NCI-H226 (cell line): ENCODE results near the gene AGRN.
"Not testable (repeated sequence)": the region's sequence is repeated elsewhere in the genome, so short reads cannot be mapped to it uniquely, and the experiment has no call there.

Experiments used
- DNase-seq: peaks from one replicate; pipeline ENCODE4 v3.0.0-alpha.2; 2015

Gene AGRN

GRCh38 chr1:1021920-1022259 is 2.0 kb downstream of the AGRN start:
- peak; percentile 77 for DNase-seq

DNA sequence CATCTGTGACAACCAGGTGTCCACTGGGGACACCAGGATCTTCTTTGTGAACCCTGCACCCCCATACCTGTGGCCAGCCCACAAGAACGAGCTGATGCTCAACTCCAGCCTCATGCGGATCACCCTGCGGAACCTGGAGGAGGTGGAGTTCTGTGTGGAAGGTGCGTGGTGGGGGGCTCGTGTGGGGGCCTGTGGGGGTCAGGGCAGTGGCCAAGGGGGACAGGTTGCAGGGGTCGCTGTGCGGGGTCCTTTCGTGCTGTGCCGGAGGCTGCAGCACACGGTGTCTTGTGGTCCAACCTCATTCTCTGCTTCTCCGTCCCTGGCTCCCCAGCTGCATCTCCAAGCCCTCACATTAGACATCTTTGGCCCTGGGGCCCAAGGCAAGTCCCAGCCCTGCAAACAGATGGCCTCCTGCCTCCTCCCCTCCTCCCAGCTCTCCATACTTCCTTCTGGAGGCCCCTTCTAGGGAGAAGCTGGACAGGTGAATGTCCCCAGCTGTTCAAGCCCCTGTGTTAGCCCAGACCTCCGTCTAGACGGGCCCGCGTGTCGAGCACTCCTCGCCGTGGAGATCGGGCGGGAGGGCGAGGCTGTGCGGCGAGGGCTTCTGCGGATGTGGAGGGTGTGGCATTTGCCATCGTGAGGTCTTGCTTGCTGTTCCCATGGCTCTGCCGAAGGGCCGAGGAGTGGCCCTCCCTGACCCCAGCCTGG is 2.5 kb downstream of the AGRN start:
- DNase-seq = no peak

DNA sequence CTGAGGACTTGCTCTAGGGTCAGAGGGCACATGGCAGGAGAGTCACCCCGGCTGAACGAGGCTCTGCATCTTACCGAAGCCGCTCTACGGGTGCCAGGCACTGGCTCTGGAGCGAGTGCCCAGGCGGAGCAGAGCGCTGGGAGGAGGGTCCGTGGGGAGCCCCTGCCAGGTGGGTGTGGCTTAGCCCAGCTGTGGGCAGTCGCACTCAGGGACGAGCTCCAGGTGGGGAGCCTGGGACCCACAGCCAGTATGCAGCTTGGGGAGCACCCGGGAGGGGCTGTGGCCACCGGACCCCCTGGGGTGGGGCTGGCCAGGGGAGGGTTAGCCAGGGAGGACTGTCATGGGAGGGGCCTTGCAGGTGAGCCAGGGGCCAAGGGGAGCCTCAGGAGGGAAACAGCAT is 3.8 kb downstream of the AGRN start:
- peak; percentile 74 for DNase-seq

- DNase-seq = peak; percentile 33
Observed at GRCh38 chr1:1024149-1024770, 4.3 kb downstream of the AGRN start.

DNA sequence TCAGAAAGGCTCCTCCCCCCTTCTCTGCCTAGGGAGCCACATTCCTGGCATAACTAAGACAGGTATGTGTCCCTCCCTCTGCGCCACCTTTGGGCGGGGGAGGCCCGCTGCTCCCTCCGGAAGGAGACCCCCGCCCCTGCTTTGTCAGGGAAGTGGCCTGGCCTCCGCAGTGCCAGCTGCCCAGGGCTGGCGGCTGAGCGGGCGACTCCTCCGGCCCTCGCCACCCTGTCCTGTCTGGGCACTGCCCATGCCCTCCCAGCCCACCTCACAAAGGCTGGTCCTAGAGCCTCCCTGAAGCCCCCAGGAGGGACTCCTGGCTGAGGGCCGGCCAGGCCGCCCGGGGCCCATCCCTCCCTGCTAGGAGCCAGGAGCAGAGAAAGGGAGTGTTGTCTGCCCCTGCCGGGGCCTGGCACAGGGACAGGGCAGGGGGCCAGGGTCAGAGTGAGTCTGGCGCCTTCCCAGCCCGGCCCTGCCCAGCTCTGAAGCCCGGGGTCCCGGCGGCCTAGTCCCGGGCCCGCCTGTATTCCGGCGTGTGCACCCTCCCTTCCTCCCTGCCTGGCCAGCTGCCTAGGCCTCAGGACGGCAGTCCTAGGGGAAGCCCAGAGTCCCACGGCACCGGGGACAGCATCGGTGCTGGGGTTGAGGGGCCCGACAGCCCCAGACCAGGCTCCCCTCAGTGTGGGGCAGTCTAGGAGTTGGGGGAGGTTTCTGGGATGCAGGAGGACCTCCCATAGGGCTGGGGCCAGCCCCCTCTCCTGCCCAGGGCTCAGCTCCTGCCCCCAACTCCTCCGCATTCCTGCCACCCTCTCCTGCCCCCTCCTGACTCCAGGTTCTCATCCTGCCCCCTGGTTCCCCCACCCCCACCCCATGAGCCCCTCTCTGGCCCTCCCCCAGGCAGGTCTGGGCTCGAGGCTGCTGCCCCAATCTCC is 5.1 kb downstream of the AGRN start:
- peak; percentile 92 for DNase-seq

DNA sequence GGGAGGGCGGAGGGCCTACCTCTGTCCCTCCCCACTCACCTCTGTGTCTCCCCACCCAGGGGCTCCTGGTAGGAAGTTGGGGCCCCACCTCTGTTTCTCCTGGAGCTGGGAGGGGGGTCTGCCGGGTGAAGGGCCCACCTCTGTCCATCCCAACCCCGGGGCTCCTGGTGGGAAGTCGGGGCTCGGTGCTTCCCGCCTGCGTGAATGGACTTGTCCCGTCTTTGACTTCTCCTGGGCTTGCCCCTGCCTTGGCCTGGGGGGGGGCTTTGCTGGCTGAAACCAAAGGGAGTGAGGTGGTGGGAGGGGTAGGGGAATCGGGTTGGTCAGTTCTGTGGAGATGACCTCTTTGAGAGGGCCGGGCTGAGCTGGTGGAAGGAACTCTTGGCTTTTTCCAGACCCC is 5.8 kb downstream of the AGRN start:
- DNase-seq = no peak

- no peak for DNase-seq
Observed at GRCh38 chr1:1026599-1027413, 6.9 kb downstream of the AGRN start.

DNA sequence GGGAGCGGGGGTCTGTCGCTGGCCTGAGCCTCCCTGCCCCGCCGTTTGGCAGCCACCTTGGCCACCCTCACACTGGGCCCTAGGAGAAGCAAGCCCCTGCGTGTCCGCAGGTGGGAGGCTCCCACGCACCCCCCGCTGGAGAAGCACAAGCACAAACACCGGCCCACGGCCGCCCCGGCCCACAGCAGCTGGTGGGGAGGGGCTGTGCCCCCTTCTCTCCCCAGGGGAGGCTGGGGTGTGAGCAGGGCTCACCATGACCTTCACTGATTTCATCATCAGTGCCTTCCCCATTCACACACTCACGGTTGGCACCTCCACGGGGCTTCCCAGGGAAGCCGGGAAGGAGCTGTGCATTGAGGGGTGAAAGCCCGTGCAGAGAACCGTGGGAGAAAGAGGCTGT is 7.9 kb downstream of the AGRN start:
- no peak for DNase-seq

GRCh38 chr1:1030867-1031658 is 11.1 kb downstream of the AGRN start:
- not testable (repeated sequence) for DNase-seq

- no peak for DNase-seq
Observed at GRCh38 chr1:1031659-1032235, 11.8 kb downstream of the AGRN start.

- DNase-seq = no peak
Observed at GRCh38 chr1:1032424-1032823, 12.5 kb downstream of the AGRN start.

- peak; percentile 88 for DNase-seq
Observed at GRCh38 chr1:1033009-1033587, 13.2 kb downstream of the AGRN start.

DNA sequence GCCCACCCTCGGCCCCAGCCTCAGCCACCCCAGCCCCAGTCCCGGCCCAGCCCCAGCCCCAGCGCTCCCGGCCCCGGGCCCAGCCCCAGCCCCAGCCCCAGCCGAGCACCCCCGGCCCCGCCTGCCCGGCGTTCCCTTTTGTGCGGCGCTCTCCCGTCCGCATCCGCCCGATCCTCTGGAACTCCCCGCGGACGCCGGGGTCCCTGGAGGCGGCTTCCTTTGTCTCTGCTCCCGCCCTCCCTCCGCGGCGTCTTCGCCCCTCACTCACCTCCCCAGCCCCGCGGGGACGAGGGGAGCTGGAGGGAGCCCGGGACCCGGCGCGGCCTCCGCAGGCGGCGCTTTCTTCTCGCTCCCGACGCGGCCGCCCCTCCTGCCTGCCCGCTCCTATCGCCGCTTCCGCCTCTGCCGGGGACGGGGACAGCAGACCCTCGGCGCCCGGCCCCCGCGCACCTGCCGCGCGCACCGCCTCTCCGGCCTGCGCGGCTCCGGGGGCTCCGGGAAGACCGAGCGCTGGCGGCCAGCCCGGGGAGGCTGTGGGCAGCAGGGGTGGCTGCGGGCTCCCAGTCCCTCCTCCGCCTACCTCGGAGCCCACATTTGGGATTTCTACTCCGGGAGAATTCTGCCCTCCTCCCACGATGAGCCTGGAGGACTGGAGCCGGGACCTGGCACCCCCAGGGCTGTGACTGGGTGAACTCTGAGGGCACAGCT is 14.0 kb downstream of the AGRN start:
- no peak for DNase-seq

DNA sequence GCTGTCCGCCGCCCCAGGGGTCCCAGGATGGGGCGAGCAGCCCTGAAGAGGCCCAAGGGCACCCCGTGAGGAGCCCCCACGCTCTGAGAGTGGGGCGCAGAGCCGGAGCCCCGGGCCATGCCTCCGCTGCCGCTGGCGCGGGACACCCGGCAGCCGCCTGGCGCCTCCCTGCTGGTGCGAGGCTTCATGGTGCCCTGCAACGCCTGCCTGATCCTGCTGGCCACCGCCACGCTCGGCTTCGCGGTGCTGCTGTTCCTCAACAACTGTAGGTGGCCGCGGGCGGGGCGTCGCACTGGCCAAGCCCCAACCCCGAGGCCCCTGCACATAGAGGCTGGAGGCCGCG is 14.5 kb downstream of the AGRN start:
- no peak for DNase-seq

DNA sequence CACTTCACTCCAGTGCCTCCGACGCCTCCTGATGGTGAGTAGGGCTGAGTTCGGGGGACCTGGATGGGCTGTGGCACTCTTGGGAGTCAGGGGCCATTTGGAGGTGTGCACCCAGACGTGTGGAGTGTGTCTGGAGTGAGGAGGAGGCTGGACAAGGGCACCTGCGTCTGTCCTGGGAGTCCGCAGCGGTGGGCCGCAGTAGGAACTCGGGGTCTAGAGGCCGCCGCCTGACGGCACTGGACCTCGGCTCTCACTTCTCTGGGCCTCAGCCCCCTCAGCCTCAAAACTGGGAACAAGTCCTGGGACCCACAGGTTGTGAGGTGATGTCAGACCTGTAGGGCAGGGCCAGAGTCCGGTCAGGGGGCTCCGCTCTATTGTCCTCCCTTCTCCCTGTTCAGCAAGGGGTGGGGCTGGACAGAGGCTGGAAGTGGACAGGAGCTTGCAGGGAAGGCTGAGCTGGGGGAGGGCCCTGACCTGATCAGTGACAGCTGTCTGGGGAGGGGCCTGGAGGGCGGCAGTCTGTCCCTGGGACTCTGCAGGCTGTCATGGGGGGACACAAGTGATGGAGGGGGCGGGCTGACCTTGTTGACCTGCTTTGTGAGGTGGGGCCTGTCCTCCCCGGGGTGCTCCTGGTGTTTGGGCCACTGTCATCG is 15.5 kb downstream of the AGRN start:
- no peak for DNase-seq

DNA sequence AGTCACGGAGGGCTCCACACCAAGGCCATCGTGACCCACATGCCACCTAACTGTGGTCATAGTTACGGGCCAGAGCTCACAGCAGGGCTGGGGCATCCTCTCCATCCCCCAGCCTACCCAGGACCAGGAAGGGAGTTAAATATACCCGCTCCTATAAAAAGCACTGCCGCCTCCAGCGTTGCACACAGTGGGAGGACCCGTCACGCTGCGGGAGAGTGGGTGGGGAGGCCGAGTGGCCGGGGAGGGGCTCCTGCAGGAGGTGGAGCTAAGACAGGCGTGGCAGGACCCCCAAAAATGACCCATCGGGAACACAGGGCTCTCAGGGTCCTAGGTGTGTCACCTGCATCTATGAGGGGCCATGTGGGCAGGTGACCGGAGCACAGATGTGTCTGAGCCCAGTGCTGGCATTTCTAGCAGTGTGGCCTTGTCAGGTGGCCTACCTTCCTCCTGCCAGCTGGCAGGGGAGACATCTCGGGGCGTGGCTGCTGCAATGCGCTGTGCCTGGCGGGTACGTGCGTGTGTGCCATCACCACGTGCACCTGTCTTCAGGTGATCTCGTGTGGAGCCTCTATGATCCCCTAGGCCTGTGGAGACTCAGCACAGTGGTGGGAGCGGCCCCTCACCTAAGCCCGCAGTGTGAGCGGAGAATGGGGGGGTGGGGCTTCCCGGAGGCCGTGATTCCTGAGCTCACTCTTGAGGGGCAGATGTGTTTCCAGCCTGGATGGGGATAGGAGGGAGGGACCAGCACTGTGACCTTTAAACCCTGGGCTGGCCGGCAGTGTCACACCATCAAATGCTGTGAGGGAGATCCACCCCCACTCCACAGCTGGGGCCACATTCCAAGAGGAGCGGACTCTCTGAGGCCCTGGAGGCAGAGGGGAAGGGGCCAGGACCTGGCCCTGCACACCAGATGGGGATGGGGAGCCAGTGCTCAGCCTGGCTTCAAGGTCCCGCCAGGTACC is 17.7 kb downstream of the AGRN start:
- DNase-seq = no peak

- DNase-seq = no peak
Observed at GRCh38 chr1:1038694-1039093, 18.8 kb downstream of the AGRN start.

DNA sequence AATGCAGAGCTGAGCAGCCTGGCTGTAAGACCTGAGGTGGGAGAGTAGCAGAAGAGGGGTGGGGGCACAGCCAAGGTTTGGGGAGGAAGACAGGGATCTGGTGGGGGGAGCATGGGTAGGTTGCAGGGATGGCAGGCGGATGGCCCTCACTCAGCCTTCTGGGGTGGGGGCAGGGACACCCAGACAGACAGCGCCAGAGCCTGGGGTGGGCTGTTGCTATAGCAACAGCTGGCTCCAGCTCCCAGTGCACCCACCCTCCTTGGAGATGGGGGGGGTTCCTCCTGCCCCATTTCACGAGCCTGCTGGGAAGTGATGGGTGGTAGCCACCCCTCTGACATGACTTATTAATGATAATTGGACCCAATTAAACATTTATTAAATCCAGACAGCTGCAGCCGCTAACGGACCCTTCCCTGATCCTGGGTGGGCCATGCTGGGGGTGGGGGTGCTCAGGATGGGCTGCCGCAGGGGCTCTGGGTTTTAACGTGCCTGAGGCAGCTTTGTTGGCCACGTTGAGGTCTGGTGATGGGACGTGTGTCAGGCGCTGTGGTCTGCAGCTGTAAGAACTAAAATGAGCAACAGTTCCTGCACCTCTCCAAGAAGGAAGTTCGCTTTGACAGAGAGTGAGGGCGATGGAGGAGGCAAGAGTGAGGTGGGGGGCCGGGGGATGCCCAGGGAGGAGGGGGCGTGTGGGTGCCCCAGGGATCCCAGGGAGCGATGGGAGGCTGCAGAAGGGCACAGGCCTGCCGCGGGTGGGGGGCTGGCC is 19.4 kb downstream of the AGRN start:
- no peak for DNase-seq
